PC-3 (cell line): ENCODE data around the gene GLRA3.

ENCODE experiments used
- CTCF ChIP-seq: fragments of 300-600 bp; sonication (generic); conservative IDR thresholded peaks from 2 replicates; pipeline ENCODE4 v1.5.1; 2017; ENCODE audit warnings: antibody characterized with exemption, low read depth, mild to moderate bottlenecking, low read length
- EZH2phosphoT487 ChIP-seq: fragments of 300-600 bp; sonication (generic); IDR thresholded peaks from 2 replicates; pipeline ENCODE4 v1.6.1; 2018; ENCODE audit warnings: mild to moderate bottlenecking, antibody characterized with exemption, low read length, borderline replicate concordance

- TF ChIP-seq CTCF (no peak), EZH2phosphoT487 (no peak)
These were observed 215.1 kb downstream of the GLRA3 start for GRCh38 chr4:174613979-174614378.
